Hematopoietic multipotent progenitor cell treated with erythropoietin and hydrocortisone succinate and interleukin-3 and kit ligand, for 8 days (in vitro differentiated cells): ENCODE results near the gene FBLIM1.

ENCODE experiments used
- DNase-seq: peaks from one replicate; pipeline ENCODE4 v3.0.0-alpha.2; 2015

The FBLIM1 gene

GRCh38 chr1:15748690-15749398 lies 9.8 kb upstream of the FBLIM1 start:
- no peak for DNase-seq

- no peak for DNase-seq
These were observed 8.9 kb upstream of the FBLIM1 start for GRCh38 chr1:15749399-15750291.

GRCh38 chr1:15750924-15751323 lies 7.7 kb upstream of the FBLIM1 start:
- DNase-seq: no peak

GRCh38 chr1:15751717-15752116 lies 6.9 kb upstream of the FBLIM1 start:
- no peak for DNase-seq

- no peak for DNase-seq
These were observed 4.8 kb upstream of the FBLIM1 start for GRCh38 chr1:15753776-15754175.

DNA sequence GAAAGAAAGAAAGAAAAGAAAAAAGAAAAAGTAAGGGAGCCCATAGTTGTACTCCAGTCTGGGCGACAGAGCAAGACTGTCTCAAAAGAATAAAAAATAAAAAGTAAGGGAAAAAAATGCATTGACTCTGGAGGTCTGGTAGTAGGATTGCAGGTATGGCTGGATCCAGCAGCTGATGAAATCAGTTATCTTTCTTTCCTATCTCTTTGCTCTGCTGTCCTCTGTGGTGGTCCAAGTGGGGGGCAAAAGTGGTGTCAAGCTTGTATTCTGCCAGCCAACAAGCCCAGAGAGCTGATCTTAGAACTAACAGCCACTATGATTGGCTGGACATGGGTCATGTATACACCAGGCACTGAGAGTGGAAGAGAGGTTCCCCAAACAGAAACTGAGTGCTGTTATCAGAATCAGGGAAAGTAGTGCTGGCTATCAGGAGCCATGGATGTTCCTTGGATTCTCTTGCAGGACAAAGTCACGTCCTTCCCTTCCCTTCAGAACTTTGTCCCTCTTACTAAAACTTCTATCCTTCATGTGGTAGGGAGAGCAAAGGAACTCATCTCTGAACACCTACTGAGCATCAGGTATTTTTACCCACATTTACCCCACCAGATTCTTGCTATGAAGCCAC lies 3.5 kb upstream of the FBLIM1 start:
- no peak for DNase-seq

DNA sequence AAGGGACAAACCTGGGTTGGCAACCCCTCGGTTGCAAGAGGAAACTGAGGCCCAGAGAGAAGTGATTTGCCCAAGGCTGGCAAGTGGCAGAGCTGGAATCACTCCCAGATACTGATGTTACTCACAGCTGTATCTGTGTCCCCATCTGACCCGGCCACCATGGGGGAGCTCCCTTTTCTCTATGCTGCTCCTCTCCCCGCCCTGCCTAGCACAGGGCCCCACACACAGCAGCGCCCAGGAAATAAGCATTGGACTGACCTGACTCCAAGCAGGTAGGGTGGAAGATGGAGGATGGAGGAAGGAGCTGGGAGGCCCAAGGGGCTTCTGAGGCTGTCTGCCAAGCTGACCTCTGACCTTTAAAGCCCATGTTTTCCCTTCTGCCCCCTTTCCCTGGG lies 3.0 kb upstream of the FBLIM1 start:
- peak; percentile 29 for DNase-seq

- no peak for DNase-seq
These were observed 2.2 kb upstream of the FBLIM1 start for GRCh38 chr1:15756143-15757015.

- DNase-seq: no peak
These were observed 1.5 kb upstream of the FBLIM1 start for GRCh38 chr1:15757016-15757543.

DNA sequence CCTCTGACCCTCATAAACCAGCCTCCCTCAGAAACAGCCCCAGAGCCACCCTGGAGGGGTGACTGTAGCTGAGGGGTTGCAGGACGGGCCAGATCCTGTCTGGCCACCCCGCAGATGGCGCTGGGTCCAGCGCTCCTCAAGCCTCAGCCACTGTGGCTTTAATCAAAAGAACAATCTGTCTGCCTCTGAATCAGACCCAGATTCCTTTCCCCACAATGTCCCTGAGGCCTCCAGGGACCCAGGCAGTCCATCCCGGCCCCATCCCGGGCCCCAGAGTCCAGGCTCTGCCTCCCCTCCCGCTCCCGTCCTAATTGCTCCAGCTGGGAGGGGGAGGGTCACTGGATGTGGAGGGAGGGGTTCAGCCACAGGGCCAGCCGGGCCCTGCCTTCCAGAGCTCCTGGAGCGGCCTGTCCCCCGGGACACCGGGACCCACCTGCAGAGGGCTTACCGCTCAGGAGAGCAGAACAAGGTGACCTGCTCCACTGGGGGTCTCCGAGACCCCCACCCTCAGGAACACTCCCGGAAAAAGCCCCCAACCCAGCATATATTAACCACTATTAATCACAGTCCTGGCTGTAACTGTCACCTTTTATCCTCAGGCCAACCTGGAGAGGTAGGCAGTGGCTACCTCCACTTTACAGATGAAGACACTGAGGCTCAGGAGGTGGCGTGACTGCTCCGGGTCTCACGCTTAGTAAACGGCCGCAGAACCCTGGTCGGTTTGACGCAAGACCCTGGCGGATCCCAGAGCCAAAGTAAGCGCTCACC lies 836 bp upstream of the FBLIM1 start:
- DNase-seq: no peak

DNA sequence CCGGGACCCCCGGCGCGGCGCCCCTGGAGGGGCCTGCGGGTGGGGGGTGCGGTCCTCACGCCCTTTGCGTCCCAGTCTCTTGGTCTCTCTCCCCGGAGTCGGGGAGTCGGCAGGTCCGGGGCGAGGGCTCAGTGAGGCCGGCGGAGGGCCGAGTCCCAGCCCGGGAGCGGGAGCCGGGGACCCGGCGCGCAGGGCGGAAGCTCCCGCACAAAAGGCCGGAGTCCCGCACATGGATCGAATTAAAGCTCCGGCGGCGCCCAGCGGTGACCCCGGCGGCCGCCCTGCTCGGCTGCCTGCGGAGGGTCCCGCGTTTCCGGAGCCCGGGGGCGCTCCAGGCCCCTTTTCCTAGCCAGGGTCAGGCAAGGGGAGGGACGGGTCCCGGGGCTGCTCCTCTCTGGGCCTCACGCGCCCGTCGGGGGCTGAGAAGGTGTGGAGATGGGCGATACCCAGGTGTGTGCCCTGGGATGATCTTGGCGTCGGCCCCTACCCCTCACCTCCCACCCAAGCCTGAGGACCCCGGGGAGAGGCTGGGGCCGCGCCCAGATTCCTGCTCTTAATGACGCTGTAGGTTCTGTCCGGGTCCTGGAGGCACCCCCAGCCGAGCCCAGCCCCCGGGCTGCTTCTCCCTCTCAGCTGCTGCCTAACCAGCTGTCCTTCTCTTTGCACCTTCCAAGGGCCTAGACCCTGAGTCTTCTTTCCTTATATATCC lies 512 bp downstream of the FBLIM1 start:
- no peak for DNase-seq

DNA sequence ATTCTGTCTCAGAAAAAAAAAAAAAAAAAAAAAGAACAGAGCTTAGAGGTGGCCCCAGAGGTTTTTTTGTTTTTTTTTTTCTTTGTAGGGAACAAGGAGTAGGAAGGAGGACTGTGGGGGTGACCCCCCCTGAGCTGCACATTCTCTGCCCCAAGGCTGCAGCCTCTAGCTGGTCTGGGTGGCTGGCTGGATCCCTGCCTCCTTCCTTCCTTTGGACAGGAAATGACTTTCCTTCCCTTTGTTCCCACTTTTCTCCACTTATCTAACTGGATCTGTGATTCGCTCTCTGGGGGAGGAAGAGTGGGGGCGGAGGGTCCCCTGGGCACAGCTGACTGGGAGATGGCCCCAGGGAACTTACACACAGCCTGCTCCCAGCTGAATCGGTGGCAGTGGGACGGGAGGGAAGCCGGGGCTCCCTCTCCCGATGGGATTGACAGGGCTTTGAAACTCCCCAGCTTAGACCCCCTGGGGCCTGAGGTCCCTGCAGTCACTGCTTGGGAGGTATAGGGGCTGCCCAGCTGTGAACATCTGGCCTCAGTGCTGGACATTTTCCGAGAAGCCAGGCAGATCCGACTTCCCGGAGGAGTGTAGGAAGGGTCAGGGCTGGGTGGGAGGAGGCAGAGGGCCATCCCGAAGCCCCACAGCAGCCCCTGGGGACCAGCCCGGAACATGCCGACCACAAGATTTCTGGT lies 2.1 kb downstream of the FBLIM1 start:
- DNase-seq: no peak

DNA sequence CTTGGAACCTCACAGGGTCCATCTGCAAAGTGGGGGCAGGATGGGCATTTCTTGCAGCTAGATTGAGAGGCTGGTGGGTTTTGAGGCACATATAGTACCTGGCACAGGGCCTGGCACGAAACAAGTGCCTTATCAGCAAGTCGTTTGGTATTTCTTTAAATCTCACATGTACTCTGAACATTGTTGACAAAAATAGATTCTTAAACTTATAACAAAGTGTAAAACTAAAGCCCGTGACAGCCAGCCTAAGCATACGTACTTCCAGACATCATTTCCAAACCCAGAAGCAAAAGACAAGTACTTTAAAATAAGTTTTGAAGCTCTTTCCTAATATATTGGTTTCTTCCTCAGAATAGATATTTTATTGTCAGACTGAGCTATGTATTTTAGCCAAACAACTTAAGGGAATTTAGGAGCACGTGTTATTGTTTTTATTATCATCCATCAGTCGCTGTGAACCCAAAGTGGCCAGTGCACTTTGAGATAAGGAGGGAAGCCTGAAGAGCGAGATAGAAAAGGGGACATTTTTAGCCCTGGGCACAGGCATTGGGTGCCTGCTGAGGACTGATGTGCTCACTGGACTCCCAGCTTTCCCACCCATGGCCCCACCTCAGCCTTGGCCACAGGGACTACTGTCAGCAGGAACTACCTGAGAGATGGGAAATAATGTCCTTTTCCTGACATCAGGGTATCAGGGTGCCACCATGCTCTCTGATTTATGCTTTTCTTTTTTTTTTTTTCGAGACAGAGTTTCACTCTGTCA lies 3.0 kb downstream of the FBLIM1 start:
- peak; percentile 67 for DNase-seq

- no peak for DNase-seq
These were observed 4.0 kb downstream of the FBLIM1 start for GRCh38 chr1:15762546-15762945.

DNA sequence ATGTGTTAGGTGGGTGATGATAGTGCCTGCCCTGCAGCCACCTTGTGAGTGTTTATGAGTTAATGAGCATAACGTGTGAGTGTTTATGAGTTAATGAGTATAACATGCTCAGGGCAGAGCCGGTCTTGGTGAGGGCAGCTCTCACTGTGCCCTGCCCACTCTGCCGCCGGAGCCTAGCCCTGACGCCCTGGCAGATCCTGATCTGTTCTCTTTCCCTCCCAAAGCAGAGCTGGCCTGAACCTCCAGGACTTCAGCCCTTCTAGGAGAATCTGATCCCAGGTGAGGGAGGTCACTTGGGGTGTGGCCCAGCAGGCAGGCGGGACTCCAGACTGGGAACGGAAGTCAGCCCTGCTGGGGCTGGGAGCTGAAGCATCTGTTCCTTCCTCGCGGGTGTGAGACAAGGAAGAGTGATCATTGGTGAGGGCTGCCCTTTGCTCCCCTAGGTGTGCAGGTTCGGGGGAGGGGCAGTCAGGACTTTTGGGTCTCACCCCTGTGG lies 5.7 kb downstream of the FBLIM1 start:
- DNase-seq: no peak

DNA sequence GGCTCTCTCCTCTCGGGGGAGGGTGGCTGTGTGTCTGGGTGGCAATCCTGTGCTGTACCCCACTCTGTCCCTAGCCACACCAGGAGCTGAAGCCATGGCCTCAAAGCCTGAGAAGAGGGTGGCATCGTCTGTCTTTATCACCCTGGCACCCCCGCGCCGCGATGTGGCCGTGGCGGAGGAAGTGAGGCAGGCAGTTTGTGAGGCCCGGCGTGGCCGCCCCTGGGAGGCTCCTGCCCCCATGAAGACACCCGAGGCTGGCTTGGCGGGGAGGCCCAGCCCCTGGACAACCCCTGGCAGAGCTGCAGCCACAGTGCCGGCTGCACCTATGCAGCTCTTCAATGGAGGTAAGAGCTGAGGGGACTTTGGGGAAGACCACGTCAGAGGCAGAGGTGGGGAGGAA lies 6.3 kb downstream of the FBLIM1 start:
- DNase-seq: no peak

GRCh38 chr1:15765495-15766194 lies 7.0 kb downstream of the FBLIM1 start:
- no peak for DNase-seq

DNA sequence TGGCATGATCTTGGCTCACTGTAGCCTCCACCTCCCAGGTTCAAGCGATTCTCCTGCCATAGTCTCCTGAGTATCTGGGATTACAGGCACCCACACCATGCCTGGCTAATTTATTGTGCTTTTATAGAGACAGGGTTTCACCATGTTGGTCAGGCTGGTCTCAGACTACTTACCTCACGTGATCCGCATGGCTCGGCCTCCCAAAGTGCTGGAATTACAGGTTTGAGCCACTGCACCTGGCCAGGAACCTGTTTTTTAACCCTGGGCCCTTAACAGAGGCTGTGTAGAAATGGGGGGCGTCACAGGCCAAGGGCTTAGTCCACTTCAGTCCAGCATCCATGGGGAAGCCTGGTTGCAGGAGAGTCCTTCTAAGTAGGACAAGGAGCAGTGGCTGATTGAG lies 9.3 kb downstream of the FBLIM1 start:
- no peak for DNase-seq

DNA sequence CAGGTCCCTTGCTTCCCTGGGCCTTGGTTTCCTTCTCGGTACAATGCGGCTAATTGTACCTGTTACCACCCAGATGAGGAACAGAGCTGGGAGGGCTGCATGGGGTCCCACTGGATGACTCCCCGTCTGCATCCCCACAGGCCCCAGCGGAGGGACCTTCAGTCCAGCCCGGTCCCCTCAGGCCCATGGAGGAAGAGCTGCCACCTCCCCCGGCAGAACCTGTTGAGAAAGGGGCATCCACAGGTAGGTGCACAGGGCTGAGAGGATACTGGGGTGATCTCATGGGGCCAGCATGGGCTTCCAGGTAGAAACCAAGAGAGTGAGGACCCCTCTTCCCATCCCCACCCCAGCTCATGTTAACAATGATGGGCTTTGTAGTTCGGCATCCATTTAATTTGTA lies 9.8 kb downstream of the FBLIM1 start:
- DNase-seq: no peak
